GM18519 (cell line): ENCODE measurements around the gene RAB1B.
"Not testable (repeated sequence)": the region's sequence is repeated elsewhere in the genome, so short reads cannot be mapped to it uniquely, and the experiment has no call there.

Experiments
- ATAC-seq: cut with Tn5 transposase; IDR thresholded peaks from one replicate; pipeline ENCODE4 v1.9.1; 2021; ENCODE audit warnings: mild to moderate bottlenecking, moderate library complexity; ENCODE audit not compliant: unreplicated experiment, low FRiP score

The RAB1B gene

DNA sequence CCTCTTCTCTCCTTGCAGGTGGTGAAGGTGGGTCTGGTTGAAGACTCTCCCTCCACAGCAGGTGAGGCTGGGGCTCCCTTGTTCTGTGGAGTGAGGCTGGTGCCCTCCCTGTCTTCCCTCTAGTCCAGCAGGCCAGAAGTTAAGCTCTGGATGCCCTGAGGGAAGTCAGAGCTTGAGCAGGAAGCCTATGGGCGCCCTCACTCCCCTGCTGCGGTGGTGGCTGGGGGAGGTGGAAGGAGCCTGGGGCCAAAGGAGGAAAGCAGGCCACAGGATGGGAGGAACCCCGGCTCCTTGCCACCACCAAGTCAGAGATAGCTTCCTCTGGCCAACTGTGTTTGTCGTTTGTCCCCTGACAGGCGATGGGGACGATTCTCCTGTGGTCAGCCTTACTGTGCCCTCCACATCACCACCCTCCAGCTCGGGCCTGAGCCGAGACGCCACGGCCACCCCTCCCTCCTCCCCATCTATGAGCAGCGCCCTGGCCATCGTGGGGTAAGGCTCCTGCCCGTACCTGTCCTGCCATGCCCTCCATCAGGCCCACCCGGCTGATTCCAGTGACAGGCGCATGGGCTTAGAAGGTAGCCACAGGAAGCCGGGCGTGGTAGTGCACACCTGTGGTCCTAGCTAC is 29.5 kb upstream of the RAB1B start:
- no peak for ATAC-seq

DNA sequence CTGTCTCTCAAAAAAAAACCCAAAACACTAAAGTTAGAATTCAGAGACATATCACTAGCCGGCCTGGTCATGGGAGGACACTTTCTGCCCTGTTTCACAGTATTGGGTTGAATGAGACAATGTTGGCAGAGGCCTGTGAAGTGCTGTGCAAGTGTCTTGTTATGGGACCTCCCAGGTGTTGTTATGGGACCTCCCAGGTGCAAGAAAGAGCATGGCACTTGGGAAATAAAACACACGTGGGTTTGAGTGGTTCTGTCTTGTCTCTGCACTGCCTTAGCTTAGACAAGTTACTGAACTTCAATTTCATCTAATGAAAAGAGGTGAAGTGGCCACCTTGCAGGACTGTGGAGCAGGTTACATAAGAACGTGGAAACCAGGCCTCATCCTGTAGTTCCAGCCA is 28.9 kb upstream of the RAB1B start:
- no peak for ATAC-seq

DNA sequence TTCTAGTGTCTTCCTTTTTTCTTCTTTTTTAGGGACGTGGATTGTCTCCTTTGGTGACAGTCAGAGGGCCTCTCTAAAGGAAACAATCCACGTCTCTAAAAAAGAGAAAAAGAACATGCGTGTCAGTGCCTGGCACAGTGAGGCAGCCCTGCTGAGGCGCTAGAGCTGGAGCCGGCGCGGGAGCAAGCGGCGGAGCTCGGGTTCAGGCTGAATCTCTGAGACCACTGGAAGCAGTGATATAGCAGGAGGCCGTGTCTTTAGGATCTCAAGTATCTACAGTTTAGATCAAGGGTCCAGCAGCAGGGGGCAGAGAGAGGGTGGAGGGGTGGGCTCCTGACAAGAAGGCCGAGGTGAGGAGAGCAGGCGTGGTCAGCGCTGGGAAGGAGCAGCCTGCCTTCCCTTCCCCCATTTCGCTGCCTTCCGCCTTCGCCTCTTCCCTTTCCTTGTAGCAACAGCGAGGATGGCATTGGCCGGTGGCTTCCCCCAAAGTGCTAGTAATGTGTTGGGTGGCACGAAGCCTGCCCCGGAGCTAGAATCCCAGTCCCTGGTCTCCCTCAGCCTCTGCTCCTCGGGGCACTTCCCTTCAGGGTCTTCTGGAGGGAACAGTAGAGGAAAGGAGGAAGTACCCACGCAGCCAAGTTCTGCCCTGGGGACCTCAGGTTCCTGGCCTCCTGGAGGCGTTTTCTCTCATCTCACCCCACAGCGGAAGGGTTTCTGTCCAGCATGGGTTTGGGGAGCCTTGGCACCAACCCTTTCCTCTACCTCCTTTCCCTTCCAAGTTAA is 28.2 kb upstream of the RAB1B start:
- ATAC-seq, result no peak

GRCh38 chr11:66240781-66241136 is 27.7 kb upstream of the RAB1B start:
- ATAC-seq, result no peak

DNA sequence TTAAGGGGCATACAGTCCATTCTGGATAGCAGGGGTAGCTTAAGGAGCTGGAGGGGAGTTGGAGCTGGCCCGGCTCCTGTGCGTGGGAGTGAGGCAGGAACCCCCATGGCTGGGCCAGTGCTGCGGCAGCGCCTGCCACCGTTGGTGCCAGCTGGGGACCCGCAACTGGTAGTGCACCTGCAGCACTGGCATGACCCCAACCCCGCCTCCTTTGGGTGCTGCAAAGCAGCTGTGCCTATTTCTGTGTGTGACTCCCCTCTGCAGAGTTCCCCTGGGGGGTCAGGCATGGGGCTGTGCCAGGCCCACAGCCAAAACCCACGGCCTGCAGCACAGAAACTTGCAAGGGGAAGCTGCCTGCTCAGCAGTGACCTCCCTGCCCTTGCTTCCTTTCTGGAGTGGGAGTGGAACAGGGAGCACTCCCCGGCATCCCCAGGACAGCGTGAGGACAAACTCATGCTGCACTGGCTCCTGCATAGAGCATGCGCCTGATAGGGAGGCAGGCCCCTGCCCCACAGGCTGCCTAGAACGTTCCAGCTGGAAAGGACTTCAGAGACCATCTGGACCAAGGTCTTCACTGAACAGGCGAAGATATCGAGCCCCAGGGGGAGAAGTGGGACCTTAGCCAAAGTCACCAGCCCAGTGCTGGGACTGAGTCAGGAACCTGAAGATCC is 26.2 kb upstream of the RAB1B start:
- ATAC-seq, result no peak

- ATAC-seq, result no peak
These were observed 24.5 kb upstream of the RAB1B start for GRCh38 chr11:66243782-66244535.

DNA sequence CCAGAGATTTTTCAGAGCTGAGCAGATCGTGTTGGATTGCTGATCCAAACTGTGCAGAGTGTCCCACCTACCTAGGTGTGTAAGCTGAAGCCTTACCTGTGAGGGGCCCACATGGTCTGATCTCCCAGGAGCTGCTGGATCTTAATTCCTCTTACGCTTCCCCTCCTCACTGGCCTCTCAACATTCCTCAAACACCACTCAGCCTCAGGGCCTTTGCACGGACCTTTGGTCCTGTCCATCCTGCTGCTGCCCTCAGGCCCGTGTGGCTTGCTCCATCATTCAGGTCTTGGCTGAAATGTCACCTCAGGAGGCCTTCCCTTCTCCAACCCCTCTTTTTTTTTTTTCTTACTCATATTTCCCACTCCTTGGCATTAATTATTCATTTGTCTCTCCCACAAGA is 21.1 kb upstream of the RAB1B start:
- ATAC-seq, result no peak

DNA sequence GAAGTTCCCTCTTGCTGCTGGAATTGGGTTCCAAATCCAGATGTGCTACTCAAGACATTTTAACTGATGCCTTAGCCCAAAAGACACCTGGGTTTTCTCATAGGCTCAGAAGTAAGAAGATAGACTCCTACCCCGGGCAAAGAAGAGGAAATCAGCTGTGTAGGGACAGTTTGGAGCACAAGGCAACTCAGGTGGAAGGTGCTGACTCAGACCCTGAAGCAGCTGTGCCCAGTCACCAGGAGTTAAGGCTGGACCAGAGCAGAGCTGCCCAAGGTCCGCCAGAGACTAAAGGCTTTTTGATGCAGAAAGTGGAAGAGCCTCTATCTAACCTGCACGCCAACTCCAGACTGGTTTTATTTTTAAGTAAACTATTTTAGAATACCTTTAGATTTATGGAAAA is 20.6 kb upstream of the RAB1B start:
- no peak for ATAC-seq

DNA sequence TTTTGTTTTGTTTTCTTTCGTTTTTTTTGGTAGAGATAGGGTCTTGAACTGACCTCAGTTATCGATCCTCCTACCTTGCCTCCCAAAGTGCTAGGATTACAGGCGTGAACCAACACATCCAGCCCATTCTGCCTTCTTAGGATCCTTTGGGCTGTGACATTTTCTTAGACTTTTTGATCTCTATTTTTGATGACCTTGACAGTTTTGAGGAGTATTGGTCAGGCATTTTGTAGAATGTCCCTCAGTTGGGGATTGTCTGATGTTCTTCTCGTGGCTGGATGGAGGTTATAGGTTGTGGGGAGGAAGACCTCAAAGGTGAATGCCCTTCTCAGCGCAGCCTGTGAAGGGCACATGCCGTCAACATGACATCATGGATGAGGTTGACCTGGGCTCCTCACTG is 19.5 kb upstream of the RAB1B start:
- no peak for ATAC-seq

DNA sequence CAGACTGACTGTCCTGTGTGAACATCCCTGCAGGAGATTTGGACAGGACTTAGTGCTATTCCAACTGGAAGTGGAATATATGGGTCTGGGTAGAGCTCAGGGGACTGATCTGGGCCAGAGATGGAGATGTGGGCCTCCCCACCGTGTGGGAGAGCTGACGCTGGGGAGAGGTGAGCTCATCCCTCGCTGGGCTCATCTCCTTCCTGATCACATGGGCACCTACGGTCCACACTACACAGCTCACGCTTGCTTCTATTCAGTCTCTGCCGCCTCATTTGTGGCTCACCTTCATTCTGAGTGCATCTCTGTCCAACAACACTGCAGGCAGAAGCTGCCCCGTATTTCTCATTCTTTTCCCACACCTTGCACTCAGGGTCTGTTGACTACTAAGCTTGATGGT is 16.6 kb upstream of the RAB1B start:
- no peak for ATAC-seq

DNA sequence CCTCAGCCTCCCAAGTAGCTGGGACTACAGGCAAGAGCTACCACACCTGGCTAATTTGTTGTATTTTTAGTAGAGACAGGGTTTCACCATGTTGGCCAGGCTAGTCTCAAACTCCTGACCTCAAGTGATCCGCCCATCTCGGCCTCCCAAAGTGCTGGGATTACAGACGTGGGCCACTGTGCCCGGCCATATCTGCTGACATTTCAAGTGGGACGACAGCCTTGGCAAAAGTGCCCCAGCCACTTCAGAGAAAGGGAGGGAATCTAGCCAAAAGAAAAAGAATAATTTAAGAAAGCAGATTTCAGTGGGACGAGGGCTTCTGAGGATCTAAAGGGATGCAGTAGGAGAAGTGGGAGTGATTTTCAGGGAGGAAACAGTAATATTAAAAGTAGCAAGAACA is 15.4 kb upstream of the RAB1B start:
- ATAC-seq, result not testable (repeated sequence)

DNA sequence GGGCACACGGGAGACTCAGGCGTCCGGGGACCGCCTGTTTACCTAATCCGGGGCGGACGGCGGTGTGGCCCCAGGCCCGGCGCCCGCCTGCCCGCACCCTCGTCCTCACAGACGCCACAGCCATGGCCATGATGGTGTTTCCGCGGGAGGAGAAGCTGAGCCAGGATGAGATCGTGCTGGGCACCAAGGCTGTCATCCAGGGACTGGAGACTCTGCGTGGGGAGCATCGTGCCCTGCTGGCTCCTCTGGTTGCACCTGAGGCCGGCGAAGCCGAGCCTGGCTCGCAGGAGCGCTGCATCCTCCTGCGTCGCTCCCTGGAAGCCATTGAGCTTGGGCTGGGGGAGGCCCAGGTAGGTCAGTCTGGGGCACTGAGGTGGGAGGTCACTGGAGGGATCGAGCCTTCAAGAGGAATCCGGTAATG is 10.0 kb upstream of the RAB1B start:
- ATAC-seq, result peak; percentile 4

- no peak for ATAC-seq
These were observed 9.2 kb upstream of the RAB1B start for GRCh38 chr11:66259225-66259624.

DNA sequence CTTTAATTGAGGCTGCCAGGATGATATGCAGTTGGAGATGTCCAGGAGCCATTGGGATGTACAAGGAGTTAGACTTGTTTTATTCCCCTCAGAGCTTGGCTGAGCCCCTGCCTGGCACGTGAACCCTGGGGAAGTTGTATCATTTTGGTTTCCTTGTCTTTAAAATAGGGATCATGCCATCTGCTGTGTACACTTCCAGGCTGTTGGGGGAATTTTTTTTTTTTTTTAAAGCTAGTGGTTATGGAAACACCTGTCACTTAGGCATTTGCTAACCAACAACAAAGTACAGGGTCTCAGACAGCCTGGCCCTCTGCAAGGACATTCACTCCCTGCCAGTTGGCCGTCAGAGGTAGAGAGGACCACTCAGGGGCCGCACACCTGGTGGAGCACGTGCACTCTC is 8.5 kb upstream of the RAB1B start:
- no peak for ATAC-seq

DNA sequence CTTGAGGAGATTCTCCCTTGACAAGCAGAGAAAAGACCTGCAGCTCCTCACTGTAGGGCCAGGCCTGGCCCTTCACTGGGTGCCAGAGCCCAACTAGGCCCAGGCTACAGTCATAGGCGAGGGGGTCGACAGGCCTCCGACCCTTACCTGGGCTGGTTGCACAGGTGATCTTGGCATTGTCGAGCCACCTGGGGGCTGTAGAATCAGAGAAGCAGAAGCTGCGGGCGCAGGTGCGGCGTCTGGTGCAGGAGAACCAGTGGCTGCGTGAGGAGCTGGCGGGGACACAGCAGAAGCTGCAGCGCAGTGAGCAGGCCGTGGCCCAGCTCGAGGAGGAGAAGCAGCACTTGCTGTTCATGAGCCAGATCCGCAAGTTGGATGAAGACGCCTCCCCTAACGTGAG is 6.9 kb upstream of the RAB1B start:
- ATAC-seq, result no peak

- ATAC-seq, result no peak
These were observed 6.2 kb upstream of the RAB1B start for GRCh38 chr11:66262191-66262590.

DNA sequence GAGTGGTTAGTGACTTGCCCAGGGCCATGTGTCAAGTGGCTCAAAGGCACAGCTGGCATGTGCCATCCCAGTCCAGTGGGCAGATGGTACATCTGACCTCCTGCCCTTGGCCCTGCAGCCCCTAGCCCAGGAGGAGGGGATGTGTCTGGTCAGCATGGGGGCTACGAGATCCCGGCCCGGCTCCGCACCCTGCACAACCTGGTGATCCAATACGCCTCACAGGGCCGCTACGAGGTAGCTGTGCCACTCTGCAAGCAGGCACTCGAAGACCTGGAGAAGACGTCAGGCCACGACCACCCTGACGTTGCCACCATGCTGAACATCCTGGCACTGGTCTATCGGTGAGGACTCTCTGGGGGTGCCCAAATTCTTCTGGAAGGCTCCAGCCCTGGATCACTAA is 5.7 kb upstream of the RAB1B start:
- ATAC-seq, result no peak

DNA sequence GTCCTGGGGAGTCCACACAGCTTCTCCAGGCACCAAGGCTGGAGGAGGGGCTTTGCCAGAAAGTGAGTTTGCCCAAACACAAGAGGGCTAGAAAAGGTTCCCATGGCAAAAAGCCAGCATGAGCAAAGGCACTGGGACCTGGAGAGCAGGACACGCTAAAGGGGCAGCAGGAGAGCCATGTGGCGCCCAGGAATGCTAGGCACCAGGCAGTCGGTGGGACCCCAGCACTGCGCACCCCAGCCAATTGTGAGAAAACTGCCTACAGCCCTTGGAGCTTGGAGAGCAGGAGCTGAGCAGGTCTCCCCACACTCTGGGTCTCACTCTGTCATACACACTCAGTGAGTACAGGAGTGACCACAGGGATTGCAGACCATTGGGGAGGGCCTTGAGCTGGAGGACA is 5.2 kb upstream of the RAB1B start:
- ATAC-seq, result no peak

DNA sequence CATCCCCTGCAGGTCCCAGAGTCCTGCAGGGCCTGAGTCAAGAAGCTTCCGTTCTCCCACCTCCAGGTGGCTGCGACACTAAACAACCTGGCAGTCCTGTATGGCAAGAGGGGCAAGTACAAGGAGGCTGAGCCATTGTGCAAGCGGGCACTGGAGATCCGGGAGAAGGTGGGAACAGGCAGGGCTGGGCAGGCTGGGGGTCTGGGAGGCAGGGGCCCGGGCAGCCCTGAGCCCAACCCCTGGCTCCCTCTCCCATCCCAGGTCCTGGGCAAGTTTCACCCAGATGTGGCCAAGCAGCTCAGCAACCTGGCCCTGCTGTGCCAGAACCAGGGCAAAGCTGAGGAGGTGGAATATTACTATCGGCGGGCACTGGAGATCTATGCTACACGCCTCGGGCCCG is 4.7 kb upstream of the RAB1B start:
- ATAC-seq, result no peak

GRCh38 chr11:66264383-66264782 is 4.1 kb upstream of the RAB1B start:
- no peak for ATAC-seq

DNA sequence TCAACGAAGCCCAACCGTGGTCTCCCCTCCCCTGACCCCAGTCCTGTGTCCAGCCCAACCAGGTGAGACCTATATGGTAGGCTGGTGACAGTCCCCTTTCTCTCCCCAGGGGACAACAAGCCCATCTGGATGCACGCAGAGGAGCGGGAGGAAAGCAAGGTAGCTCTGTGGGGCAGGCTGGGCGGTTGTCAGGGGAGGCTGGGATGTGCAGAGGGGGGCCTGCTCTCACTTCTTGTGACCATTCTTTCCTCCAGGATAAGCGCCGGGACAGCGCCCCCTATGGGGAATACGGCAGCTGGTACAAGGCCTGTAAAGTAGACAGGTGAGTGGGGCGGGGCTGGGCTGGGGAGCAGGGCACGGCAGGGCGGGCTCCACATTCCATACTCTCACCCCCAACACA is 3.5 kb upstream of the RAB1B start:
- ATAC-seq, result no peak
